GM12875 (cell line): ENCODE data around the gene ATP8B3.
A peak's percentile ranks its signal among the peaks of the same experiment; 100 is the strongest.

Experiments
- H3K4me3 ChIP-seq: one replicate; pipeline ENCODE4 v1.5.1; 2011; ENCODE audit warnings: low read depth, low read length, control low read depth
- TF ChIP-seq, protein P1 (sequence below): IDR thresholded peaks from 2 replicates; pipeline ENCODE4 v1.5.1; 2011; ENCODE audit warnings: low read depth, mild to moderate bottlenecking, control low read depth, inconsistent platforms, low read length, moderate library complexity, borderline replicate concordance; ENCODE audit not compliant: insufficient read depth

ATP8B3 gene

DNA sequence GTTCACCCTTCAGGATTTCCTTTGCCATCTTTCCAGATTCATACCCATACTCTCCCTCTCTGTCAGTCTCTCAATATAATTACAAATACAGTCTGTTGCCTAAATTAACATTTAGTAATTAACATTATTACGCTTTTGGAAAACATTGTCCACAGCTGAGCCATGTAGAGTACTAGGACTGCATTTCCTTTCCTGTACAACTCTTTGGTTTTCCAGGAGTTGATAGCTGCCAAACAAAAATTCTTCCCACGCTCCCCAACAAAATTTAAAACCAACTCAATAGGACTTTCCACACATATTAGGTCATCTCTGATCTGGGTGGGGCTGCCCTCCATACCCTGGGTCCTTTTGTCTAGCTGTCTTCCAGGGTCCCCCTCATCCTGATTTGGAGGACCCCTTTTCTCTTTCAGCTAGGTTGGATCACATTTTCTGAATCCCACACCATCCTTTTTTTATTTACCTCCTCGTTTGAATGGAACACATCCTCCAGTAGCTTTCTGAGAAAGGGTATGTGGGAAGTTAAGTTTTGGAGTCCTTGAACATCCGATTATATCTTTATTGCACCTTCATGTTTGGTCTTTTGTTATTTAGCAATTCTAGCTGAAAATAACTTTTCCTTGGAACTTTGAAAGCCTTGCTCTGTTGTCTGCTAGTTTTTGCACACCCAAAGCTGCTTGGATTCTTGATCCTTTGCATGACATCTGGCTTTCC lies 41.1 kb downstream of the ATP8B3 start:
- TF ChIP-seq, protein P1, sequence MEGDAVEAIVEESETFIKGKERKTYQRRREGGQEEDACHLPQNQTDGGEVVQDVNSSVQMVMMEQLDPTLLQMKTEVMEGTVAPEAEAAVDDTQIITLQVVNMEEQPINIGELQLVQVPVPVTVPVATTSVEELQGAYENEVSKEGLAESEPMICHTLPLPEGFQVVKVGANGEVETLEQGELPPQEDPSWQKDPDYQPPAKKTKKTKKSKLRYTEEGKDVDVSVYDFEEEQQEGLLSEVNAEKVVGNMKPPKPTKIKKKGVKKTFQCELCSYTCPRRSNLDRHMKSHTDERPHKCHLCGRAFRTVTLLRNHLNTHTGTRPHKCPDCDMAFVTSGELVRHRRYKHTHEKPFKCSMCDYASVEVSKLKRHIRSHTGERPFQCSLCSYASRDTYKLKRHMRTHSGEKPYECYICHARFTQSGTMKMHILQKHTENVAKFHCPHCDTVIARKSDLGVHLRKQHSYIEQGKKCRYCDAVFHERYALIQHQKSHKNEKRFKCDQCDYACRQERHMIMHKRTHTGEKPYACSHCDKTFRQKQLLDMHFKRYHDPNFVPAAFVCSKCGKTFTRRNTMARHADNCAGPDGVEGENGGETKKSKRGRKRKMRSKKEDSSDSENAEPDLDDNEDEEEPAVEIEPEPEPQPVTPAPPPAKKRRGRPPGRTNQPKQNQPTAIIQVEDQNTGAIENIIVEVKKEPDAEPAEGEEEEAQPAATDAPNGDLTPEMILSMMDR, result no peak
- H3K4me3 ChIP-seq, result no peak overlapping the region

DNA sequence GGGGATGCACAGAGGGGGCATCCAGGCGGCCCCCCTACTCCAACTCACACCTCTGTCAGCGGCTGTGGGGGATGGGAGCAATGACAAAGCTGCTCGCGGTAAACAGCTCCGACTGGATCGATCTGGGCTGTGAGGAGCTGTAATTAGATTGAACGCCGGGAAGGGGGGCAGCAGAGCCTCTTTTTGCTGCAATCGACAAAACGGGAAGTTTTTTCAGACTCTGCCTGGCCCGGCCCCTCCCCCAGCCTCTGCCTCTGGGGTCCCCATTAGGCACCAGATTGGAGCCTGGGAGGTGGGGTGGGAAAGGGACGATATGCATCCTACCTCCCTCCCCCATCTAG lies 42.5 kb downstream of the ATP8B3 start:
- H3K4me3 ChIP-seq, result no peak overlapping the region
- TF ChIP-seq, protein P1, result no peak

DNA sequence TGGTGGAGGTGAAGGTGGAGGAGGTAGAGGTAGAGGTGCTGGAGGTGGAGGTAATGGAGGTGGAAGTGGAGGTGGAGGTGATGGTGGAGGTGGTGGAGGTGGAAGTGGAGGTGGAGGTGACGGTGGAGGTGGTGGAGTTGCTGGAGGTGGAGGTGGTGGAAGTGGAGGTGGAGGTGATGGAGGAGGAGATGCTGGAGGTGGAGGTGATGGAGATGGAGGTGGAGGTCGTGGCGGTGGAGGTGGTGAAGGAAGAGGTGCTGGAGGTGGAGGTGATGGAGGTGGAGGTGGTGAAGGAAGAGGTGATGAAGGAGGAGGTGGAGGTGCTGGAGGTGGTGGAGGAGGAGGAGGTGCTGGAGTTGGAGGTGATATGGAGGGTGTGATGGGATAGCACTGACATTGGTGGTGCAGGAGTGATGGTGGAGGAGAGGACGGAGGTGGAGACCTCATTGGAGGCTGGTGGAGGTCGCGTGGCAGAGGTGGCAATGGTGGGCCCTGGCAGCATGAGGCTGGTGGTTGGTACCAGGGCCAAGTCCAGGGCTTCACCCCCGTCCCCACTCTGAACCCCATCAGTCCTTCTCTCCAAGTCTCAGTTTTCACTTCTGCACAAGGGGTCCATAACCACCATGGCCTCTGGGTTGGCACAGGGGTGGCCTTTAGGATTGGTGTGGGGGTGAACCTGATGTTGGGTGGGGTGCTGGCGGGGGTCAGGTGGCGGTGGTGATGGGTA lies 43.0 kb downstream of the ATP8B3 start:
- TF ChIP-seq, protein P1, result no peak
- H3K4me3 ChIP-seq, result no peak overlapping the region

DNA sequence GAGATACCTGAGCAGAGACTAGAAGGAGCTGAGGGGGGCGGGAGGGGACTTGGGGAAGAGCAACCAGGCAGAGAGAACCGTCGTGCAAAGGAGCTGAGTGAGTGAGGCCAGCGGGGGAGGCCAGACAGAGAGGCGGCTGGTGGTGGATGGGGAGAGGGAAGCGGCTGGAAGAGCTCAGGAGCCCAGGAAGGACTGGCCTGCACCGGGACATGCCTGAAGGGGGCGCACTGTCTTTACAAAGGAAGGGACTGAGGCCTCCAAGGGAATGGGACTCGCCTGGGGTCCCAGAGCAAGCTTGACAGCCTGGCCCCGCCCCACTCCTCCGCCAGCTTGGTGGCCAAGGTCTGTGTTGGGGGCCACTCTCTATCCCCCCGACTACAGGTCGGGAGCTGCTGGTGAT lies 43.8 kb downstream of the ATP8B3 start:
- TF ChIP-seq, protein P1, result peak; percentile 38; the same call in 1 of the 2 replicates
- H3K4me3 ChIP-seq, result no peak overlapping the region

DNA sequence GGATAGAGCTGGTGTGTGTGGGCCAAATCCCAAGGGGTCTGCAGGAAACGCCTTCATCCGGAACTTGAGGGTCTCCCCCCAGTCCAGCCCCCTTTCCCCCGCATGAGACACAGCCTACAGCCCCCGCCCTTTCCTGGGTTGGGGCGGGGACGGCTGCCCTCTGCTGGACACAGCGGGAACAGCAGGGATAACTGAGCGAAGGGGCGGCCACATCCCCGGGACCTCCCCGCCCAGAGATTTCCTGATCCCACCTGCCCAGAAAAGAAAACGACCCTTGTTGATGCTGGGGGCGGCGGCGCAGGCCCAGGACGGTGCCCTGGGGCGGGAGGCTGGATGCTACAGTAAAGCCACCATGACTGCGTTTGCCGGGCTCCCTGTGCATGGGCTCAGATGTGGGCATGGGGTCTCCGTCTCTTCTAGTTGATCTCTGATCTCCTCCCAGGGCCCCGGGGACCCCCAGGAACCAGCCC lies 44.6 kb downstream of the ATP8B3 start:
- H3K4me3 ChIP-seq, result no peak overlapping the region
- TF ChIP-seq, protein P1, result peak; percentile 98

DNA sequence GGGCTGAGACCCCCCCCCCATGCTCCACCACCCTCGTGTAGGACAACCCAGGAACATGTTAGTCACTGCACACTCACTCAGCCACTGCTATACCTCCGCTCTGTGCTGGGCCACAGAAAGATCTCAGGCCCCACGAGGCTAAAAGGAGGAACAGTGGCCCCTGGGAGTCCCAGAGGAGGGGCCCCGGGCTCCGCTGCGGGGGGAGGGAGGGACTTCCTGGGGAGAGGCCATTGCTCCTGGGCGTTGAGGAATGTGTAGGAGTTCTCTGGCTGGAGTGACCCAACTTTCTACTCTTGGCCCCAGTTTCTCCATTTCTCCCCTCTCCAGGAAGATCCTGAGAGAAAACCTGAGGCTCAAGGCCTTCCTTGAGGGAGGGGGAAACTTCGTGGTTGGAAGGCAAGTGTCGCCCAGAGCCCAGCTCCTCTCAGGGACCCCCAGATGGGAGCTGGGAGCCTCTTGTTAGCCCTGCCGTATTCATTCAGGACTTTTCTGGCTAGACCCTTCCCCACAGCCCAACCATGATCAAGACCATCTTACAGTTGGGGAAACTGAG lies 45.2 kb downstream of the ATP8B3 start:
- TF ChIP-seq, protein P1, result no peak
- H3K4me3 ChIP-seq, result no peak overlapping the region
